GM12878 (cell line): ENCODE results near the gene TSPEAR. TPM values are rescaled to one million over a fixed set of nuclear protein-coding genes. Genes with fewer than 3 reads are reported as not detected.

ENCODE experiments used
- ATAC-seq: fragments of 200-7000 bp; cut with Tn5 transposase; 3 replicates; pipeline ENCODE4 v1.9.1; 2020; ENCODE audit warnings: mild to moderate bottlenecking, moderate library complexity
- BruUV-seq: library from RNA; stranded (reverse); fragments of 400-500 nt; replicated peaks from 2 replicates; lab custom pipeline; 2021; lab: Mats Ljungman, UMichigan
- CTCF ChIA-PET: fragments of 300-600 bp; sonication (Branson Sonifier 250); formaldehyde crosslinking; extraction: SDS; loops from one replicate; lab custom pipeline; 2021; ENCODE audit warnings: inconsistent platforms; lab: Yijun Ruan, JAX
- POLR2A ChIA-PET: fragments of 350-600 bp; formaldehyde crosslinking; extraction: SDS; loops from one replicate; lab custom pipeline; 2021; ENCODE audit warnings: inconsistent platforms; lab: Charles Lee
- RAD21 ChIA-PET: fragments of 300-600 bp; sonication (Branson Sonifier 250); formaldehyde crosslinking; loops from one replicate; lab custom pipeline; 2023; ENCODE audit warnings: antibody characterized with exemption; ENCODE audit not compliant: unreplicated experiment; lab: Charles Lee
- SMC1A ChIA-PET: fragments of 300-600 bp; sonication (Branson Sonifier 250); formaldehyde crosslinking; loops from one replicate; lab custom pipeline; 2023; ENCODE audit not compliant: unreplicated experiment, uncharacterized antibody; lab: Charles Lee
- DNase-seq: peaks from one replicate; pipeline ENCODE4 v3.0.0-alpha.2; 2011; ENCODE audit warnings: low read depth, low spot score
- FAIRE-seq: peaks from 3 replicates; lab custom pipeline; 2011; peaks lifted over from hg19 to GRCh38; lab: Jason Lieb, UNC
- H2AFZ ChIP-seq: 2 replicates; pipeline ENCODE4 v1.6.0; 2011; ENCODE audit warnings: low read depth, low read length, control low read depth; ENCODE audit not compliant: control insufficient read depth
- H3K27ac ChIP-seq: 2 replicates; pipeline ENCODE4 v1.5.1; 2011; ENCODE audit warnings: control low read depth; ENCODE audit not compliant: control insufficient read depth, insufficient read depth
- H3K27me3 ChIP-seq, 2 experiments: replicated peaks in 1 of 2; 2 replicates each; pipeline versions ENCODE4 v1.6.0 to v1.6.1; 2011; ENCODE audit warnings: low read length in 1 of 2; ENCODE audit not compliant: control insufficient read depth in 2 of 2, insufficient read depth in 2 of 2
- H3K36me3 ChIP-seq, 2 experiments: 2 replicates each; pipeline ENCODE4 v1.5.1; 2011; ENCODE audit warnings: low read length in 1 of 2; ENCODE audit not compliant: control insufficient read depth in 2 of 2, insufficient read depth in 2 of 2
- H3K4me1 ChIP-seq: 2 replicates; pipeline ENCODE4 v1.6.1; 2011; ENCODE audit warnings: mild to moderate bottlenecking, low read length, moderate library complexity, mixed read lengths; ENCODE audit not compliant: control insufficient read depth, insufficient read depth
- H3K4me2 ChIP-seq: 2 replicates; pipeline ENCODE4 v1.6.0; 2011; ENCODE audit warnings: control low read depth; ENCODE audit not compliant: control insufficient read depth, insufficient read depth
- H3K4me3 ChIP-seq: fragments of 200-600 bp; sonication (generic); 2 replicates; pipeline ENCODE4 v1.5.1; 2016
- H3K79me2 ChIP-seq: 2 replicates; pipeline ENCODE4 v1.6.0; 2011; ENCODE audit warnings: low read length; ENCODE audit not compliant: control insufficient read depth, insufficient read depth
- H3K9ac ChIP-seq: 2 replicates; pipeline ENCODE4 v1.8.0; 2011; ENCODE audit warnings: low read length, control low read depth, mixed read lengths; ENCODE audit not compliant: control insufficient read depth, insufficient read depth
- H3K9me3 ChIP-seq: replicated peaks from 3 replicates; pipeline ENCODE4 v1.5.1; 2011; ENCODE audit warnings: mild to moderate bottlenecking, low read length; ENCODE audit not compliant: control insufficient read depth, insufficient read depth
- H4K20me1 ChIP-seq: 2 replicates; pipeline ENCODE4 v1.6.0; 2011; ENCODE audit not compliant: control insufficient read depth, insufficient read depth
- ATF3 ChIP-seq: IDR thresholded peaks from 2 replicates; pipeline ENCODE4 v1.6.1; 2011; ENCODE audit warnings: low read depth, mild to moderate bottlenecking, low read length, moderate library complexity, borderline replicate concordance; ENCODE audit errors: extremely low read depth
- CHD1 ChIP-seq: IDR thresholded peaks from 2 replicates; pipeline ENCODE4 v1.6.1; 2012; ENCODE audit warnings: low read depth, low read length, improper control_type of control experiment
- ETV6 ChIP-seq, 2 experiments: fragments of 450-650 bp in 1 of 2; IDR thresholded peaks in 1 of 2; conservative IDR thresholded peaks in 1 of 2; 2 replicates each; pipeline ENCODE4 v1.6.1; 2014; ENCODE audit warnings: antibody characterized with exemption in 1 of 2, borderline replicate concordance in 1 of 2, low read depth in 1 of 2, mild to moderate bottlenecking in 1 of 2, moderate library complexity in 1 of 2
- HDAC2 ChIP-seq: fragments of 200-600 bp; sonication (generic); IDR thresholded peaks from 2 replicates; pipeline ENCODE4 v1.6.1; 2017
- MYB ChIP-seq: fragments of 150-350 bp; IDR thresholded peaks from 2 replicates; pipeline ENCODE4 v1.6.1; 2014; ENCODE audit warnings: mild to moderate bottlenecking, low read depth, low read length, borderline replicate concordance
- RELA ChIP-seq: fragments of 450-650 bp; IDR thresholded peaks from 2 replicates; pipeline ENCODE4 v1.8.0; 2014; ENCODE audit warnings: borderline replicate concordance; ENCODE audit not compliant: partially characterized antibody
- RUNX3 ChIP-seq: IDR thresholded peaks from 2 replicates; pipeline ENCODE4 v1.6.1; 2012; ENCODE audit warnings: low read length, inconsistent platforms
- YBX1 ChIP-seq: fragments of 450-650 bp; IDR thresholded peaks from 2 replicates; pipeline ENCODE4 v1.6.1; 2016; ENCODE audit warnings: antibody characterized with exemption
- WGBS: methylation state at CpG from one replicate; pipeline ENCODE4 v1.1.6; 2016; ENCODE audit warnings: low lambda C conversion rate; ENCODE audit not compliant: insufficient replicate concordance, insufficient coverage; ENCODE audit errors: missing lambda C conversion rate; 5-methylcytosine and 5-hydroxymethylcytosine counted together
- in situ Hi-C: fragments of 300-500 bp; cut with MboI; formaldehyde crosslinking; loops from 9 replicates; pipeline ENCODE4 v1.14.3; 2018; ENCODE audit warnings: mixed read lengths
- intact Hi-C: fragments of 100-400 bp; cut with micrococcal nuclease; formaldehyde crosslinking; loops from one replicate; pipeline ENCODE4 v1.14.2; 2022; ENCODE audit not compliant: unreplicated experiment
- polyA plus RNA-seq, 11 experiments: library from polyadenylated mRNA; depleted of rRNA in 4 of 11; unstranded in 6 of 11; stranded (reverse) in 5 of 11; fragments of >200 nt; fragmentation: Nextera tagmentation in 4 of 11; fragmentation: Illumina TruSeq in 1 of 11; extraction: Ambion mirVana in 4 of 11; extraction: Trizol in 1 of 11; gene quantifications; 1 replicate in 1 of 11; 2 replicates in 10 of 11; pipeline versions ENCODE4 v1.2.1 to v1.2.3, GENCODE V29; 2011 to 2016; ENCODE audit warnings: inconsistent platforms in 2 of 11, missing spikeins in 2 of 11, low read depth in 1 of 11
- total RNA-seq, 4 experiments: library from RNA; depleted of rRNA in 3 of 4; stranded (reverse); fragments of >200 nt in 3 of 4; fragmentation: Illumina TruSeq in 1 of 4; extraction: Trizol in 1 of 4; gene quantifications; 2 replicates each; pipeline versions ENCODE4 v1.2.1 to v1.2.3, GENCODE V29; 2013 to 2021

TSPEAR gene
- total and polyA plus RNA-seq, 10 of the 15 experiments (the other 5 are each of a cell fraction or from before 2014, with no cell fraction given): not detected

- no peak overlapping the region for H3K9ac ChIP-seq
- H4K20me1 ChIP-seq: no peaks in the 10 kb centered on the region
- CTCF ChIA-PET: no interaction called here
- in situ Hi-C loops: no loop called here
- SMC1A ChIA-PET: no interaction called here
- ATAC-seq (no peak), DNase-seq (no peak), FAIRE-seq (no peak)
- 56% methylated on average over 34 of the region's 46 CpGs for WGBS
- peaks cover 6% of the 10 kb centered on the region; the same call in 1 of the 3 replicates for H3K9me3 ChIP-seq
- no peak overlapping the region for H3K4me2 ChIP-seq
- peaks cover 8 to 12% of the 10 kb centered on the region in 2 experiments; a peak in 3 of 4 replicates for H3K27me3 ChIP-seq
- no peaks in the 10 kb centered on the region for H3K36me3 ChIP-seq
- no peak overlapping the region for H2AFZ ChIP-seq
- H3K4me1 ChIP-seq: no peaks in the 10 kb centered on the region
- BruUV-seq: no TSS peak
- no peak for TF ChIP-seq RUNX3
- no peak for TF ChIP-seq RELA
- no peak for TF ChIP-seq ETV6 (conservative IDR thresholded peaks at IDR 0.05 in 1 of 2, IDR thresholded peaks at IDR 0.05 in 1 of 2; ENCODE audit: borderline replicate concordance in 1 of 2, low read depth in 1 of 2)
- TF ChIP-seq MYB: no peak
- TF ChIP-seq HDAC2: no peak
- TF ChIP-seq ATF3: no peak
- no peak for TF ChIP-seq CHD1
- no peak for TF ChIP-seq YBX1
- no peak overlapping the region for H3K4me3 ChIP-seq
- POLR2A ChIA-PET: no interaction called here
- no peak overlapping the region for H3K27ac ChIP-seq
- H3K79me2 ChIP-seq: no peaks in the 10 kb centered on the region
- intact Hi-C loops: no loop called here
- RAD21 ChIA-PET: no interaction called here
Measured at GRCh38 chr21:44706706-44707581, 4.4 kb downstream of the TSPEAR start.
